G401 (cell line): ENCODE data around the gene VEZT. TPM values are rescaled to one million over a fixed set of nuclear protein-coding genes. Genes with fewer than 3 reads are reported as not detected.
"Not testable (repeated sequence)": the region's sequence is repeated elsewhere in the genome, so short reads cannot be mapped to it uniquely, and the experiment has no call there.

Source experiments
- DNase-seq: peaks from one replicate; pipeline ENCODE4 v3.0.0-alpha.2; 2015; ENCODE audit warnings: low spot score
- in situ Hi-C: cut with HindIII; loops from 2 replicates; pipeline ENCODE4 v1.10.0; 2016; ENCODE audit warnings: low sequenced_read_pairs, mixed read lengths
- total RNA-seq: library from RNA; depleted of rRNA; stranded (reverse); fragments of >200 nt; shearing (Covaris generic); gene quantifications from 2 replicates; pipeline ENCODE4 v1.2.3, GENCODE V29; 2014; rRNA removed

VEZT gene
- total RNA-seq: 32.2 and 50.3 TPM in 2 replicates

GRCh38 chr12:95217377-95218149 lies at the start of gene VEZT, which contains the start of gene FGD6:
VEZT (plus strand) TSS chr12:95217807; CDS start chr12:95217851, 44 bp downstream.
FGD6 (minus strand) TSS chr12:95217467; CDS start chr12:95217240, 227 bp downstream.
- in situ Hi-C loops: no loop called here
- DNase-seq: peak; percentile 100

GRCh38 chr12:95168746-95169145 lies 48.9 kb upstream of the VEZT start:
- in situ Hi-C loops: no loop called here
- DNase-seq: no peak

GRCh38 chr12:95169368-95169767 lies 48.2 kb upstream of the VEZT start:
- DNase-seq: no peak
- in situ Hi-C loops: no loop called here

GRCh38 chr12:95173392-95174251 lies 44.0 kb upstream of the VEZT start:
- DNase-seq: peak; percentile 81
- in situ Hi-C loops: no loop called here

GRCh38 chr12:95177201-95177768 lies 40.3 kb upstream of the VEZT start:
- no peak for DNase-seq
- in situ Hi-C loops: no loop called here

- in situ Hi-C loops: no loop called here
- no peak for DNase-seq
Observed at GRCh38 chr12:95178136-95178535, 39.5 kb upstream of the VEZT start.

GRCh38 chr12:95179011-95179410 lies 38.6 kb upstream of the VEZT start:
- in situ Hi-C loops: no loop called here
- no peak for DNase-seq

- no peak for DNase-seq
- in situ Hi-C loops: no loop called here
Observed at GRCh38 chr12:95181103-95181502, 36.5 kb upstream of the VEZT start.

GRCh38 chr12:95182868-95183415 lies 34.7 kb upstream of the VEZT start:
- in situ Hi-C loops: no loop called here
- DNase-seq: no peak

GRCh38 chr12:95184121-95184520 lies 33.5 kb upstream of the VEZT start:
- in situ Hi-C loops: no loop called here
- no peak for DNase-seq

GRCh38 chr12:95185072-95185471 lies 32.5 kb upstream of the VEZT start:
- DNase-seq: no peak
- in situ Hi-C loops: no loop called here

- in situ Hi-C loops: no loop called here
- DNase-seq: no peak
Observed at GRCh38 chr12:95185854-95186253, 31.8 kb upstream of the VEZT start.

- DNase-seq: no peak
- in situ Hi-C loops: no loop called here
Observed at GRCh38 chr12:95187865-95188415, 29.7 kb upstream of the VEZT start.

GRCh38 chr12:95191060-95191696 lies 26.4 kb upstream of the VEZT start:
- no peak for DNase-seq
- in situ Hi-C loops: no loop called here

- DNase-seq: no peak
Observed at GRCh38 chr12:95192271-95192670, 25.3 kb upstream of the VEZT start.

GRCh38 chr12:95193139-95193538 lies 24.5 kb upstream of the VEZT start:
- in situ Hi-C loops: no loop called here

More at GRCh38 chr12:95192271-95192670, 25.3 kb upstream of the VEZT start:
- in situ Hi-C loops: no loop called here

GRCh38 chr12:95195122-95195521 lies 22.5 kb upstream of the VEZT start:
- in situ Hi-C loops: no loop called here
- DNase-seq: no peak

More at GRCh38 chr12:95193139-95193538, 24.5 kb upstream of the VEZT start:
- DNase-seq: no peak

GRCh38 chr12:95196875-95197569 lies 20.6 kb upstream of the VEZT start:
- in situ Hi-C loops, DNase-seq: not testable (repeated sequence)
